Testis (tissue), 2 donors: ENCODE data around the gene CXCR6.

Source experiments
- CTCF ChIP-seq, 3 experiments: fragments of 450-650 bp in 2 of 3; fragments of 200-600 bp in 1 of 3; sonication (generic) in 1 of 3; IDR thresholded peaks; one replicate each; pipeline ENCODE4 v1.5.1; 2016 to 2019; ENCODE audit warnings: antibody characterized with exemption in 3 of 3, mild to moderate bottlenecking in 2 of 3, moderate library complexity in 1 of 3
- POLR2A ChIP-seq: fragments of 450-650 bp; IDR thresholded peaks from one replicate; pipeline ENCODE4 v1.6.1; 2017; ENCODE audit warnings: antibody characterized with exemption, mild to moderate bottlenecking, moderate library complexity

GRCh38 chr3:45969953-45970352, 26.7 kb downstream of the CXCR6 start:
- no peak for TF ChIP-seq CTCF (IDR thresholded peaks at IDR 0.05)
- no peak for TF ChIP-seq POLR2A
